ENCODE data around the gene HNRNPDL. TPM values are rescaled to one million over a fixed set of nuclear protein-coding genes. Genes with fewer than 3 reads are reported as not detected.
"Not testable (repeated sequence)": the region's sequence is repeated elsewhere in the genome, so short reads cannot be mapped to it uniquely, and the experiment has no call there.

HNRNPDL gene
- total and polyA plus RNA-seq, 2 donors (not counting 1 experiment from before 2014, with no cell fraction given) = 296 to 370 TPM

GRCh38 chr4:82397527-82397926, 32.7 kb downstream of the HNRNPDL start:
- TF ChIP-seq CTCF (IDR thresholded peaks at IDR 0.05) (no peak), EZH2 (IDR thresholded peaks at IDR 0.05; ENCODE audit: borderline replicate concordance, insufficient read depth, low read depth, low read length, poor library complexity, severe bottlenecking) (no peak)
- no peaks in the 10 kb centered on the region for H3K79me2 ChIP-seq (ENCODE audit: control insufficient read depth, insufficient read depth, low read length)
- H3K27me3 ChIP-seq (replicated peaks in 1 of 4; ENCODE audit: control extremely low read depth in 1 of 4, control insufficient read depth in 3 of 4, insufficient read depth in 4 of 4, low read length in 3 of 4) = peaks cover 0 to 2% (median 0%) of the 10 kb centered on the region in 4 experiments
- no peaks in the 10 kb centered on the region for H3K9me3 Mint-ChIP-seq (ENCODE audit: insufficient read depth)
- 100% methylated on average over 1 of the region's 3 CpGs for WGBS (ENCODE audit: insufficient coverage)
- no peak overlapping the region for H3K27ac ChIP-seq (ENCODE audit: low read length in 2 of 2)
- intact Hi-C loops (cut with micrococcal nuclease) = no loop called here
- DNase-seq (no peak), ATAC-seq (ENCODE audit: low read depth) (no peak)
- no peak overlapping the region for H3K27ac Mint-ChIP-seq
- ChIA-PET POLR2A (interaction anchor here (0.7 kb wide), 1 partner anchor 12 kb away, joined by 5 read pairs; no protein-coding TSS in a partner anchor), CTCF (interaction anchor here (0.6 to 0.8 kb wide), 4 partner anchors 8 to 344 kb away, joined by 3 to 4 read pairs (median 3); no protein-coding TSS in a partner anchor)
- no peak overlapping the region for H2AFZ ChIP-seq (ENCODE audit: insufficient read depth, low read depth, low read length, poor library complexity, severe bottlenecking)
- no peak overlapping the region for H3K4me3 Mint-ChIP-seq
- H3K9me3 ChIP-seq (ENCODE audit: control extremely low read depth in 1 of 3, control insufficient read depth in 2 of 3, insufficient read depth in 1 of 3, low read length in 2 of 3) = no peaks in the 10 kb centered on the region
- no peak overlapping the region for H3K9ac ChIP-seq (ENCODE audit: low read length)
- no peak overlapping the region for H3K4me3 ChIP-seq (ENCODE audit: control extremely low read depth in 1 of 5, extremely low read depth in 1 of 5, insufficient read depth in 1 of 5, low read depth in 2 of 5, low read length in 4 of 5)
- H3K36me3 ChIP-seq (replicated peaks in 1 of 2; ENCODE audit: control extremely low read depth in 1 of 2, control insufficient read depth in 1 of 2, extremely low read depth in 1 of 2, insufficient read depth in 2 of 2, low read length in 1 of 2) = no peaks in the 10 kb centered on the region
- no peaks in the 10 kb centered on the region for H3K27me3 Mint-ChIP-seq
- H4K20me1 ChIP-seq (ENCODE audit: control insufficient read depth, insufficient read depth, low read length, poor library complexity, severe bottlenecking) = no peaks in the 10 kb centered on the region
- peaks cover 0 to 8% of the 10 kb centered on the region in 2 donors for H3K4me1 ChIP-seq (ENCODE audit: control insufficient read depth in 2 of 2, insufficient read depth in 2 of 2, low read length in 2 of 2)
- no peak overlapping the region for H3K4me2 ChIP-seq (replicated peaks; ENCODE audit: low read depth, low read length, poor library complexity, severe bottlenecking)
- H3K4me1 Mint-ChIP-seq = peaks cover 5% of the 10 kb centered on the region

- no peak overlapping the region for H2AFZ ChIP-seq (ENCODE audit: insufficient read depth, low read depth, low read length, poor library complexity, severe bottlenecking)
- POLR2A ChIA-PET = no interaction called here
- Mint-ChIP-seq H3K9me3 (ENCODE audit: insufficient read depth) (no peaks in the 10 kb centered on the region), H3K4me3 (no peak overlapping the region), H3K27ac (no peak overlapping the region), H3K4me1 (peaks cover 5% of the 10 kb centered on the region), H3K27me3 (no peaks in the 10 kb centered on the region)
- H3K27me3 ChIP-seq (replicated peaks in 1 of 4; ENCODE audit: control extremely low read depth in 1 of 4, control insufficient read depth in 3 of 4, insufficient read depth in 4 of 4, low read length in 3 of 4) = peaks cover 0 to 2% (median 0%) of the 10 kb centered on the region in 4 experiments
- intact Hi-C loops (cut with micrococcal nuclease) = no loop called here
- ATAC-seq (ENCODE audit: low read depth) = no peak
- no peaks in the 10 kb centered on the region for H3K79me2 ChIP-seq (ENCODE audit: control insufficient read depth, insufficient read depth, low read length)
- H3K4me3 ChIP-seq (ENCODE audit: control extremely low read depth in 1 of 5, extremely low read depth in 1 of 5, insufficient read depth in 1 of 5, low read depth in 2 of 5, low read length in 4 of 5) = no peak overlapping the region
- H3K27ac ChIP-seq (ENCODE audit: low read length in 2 of 2) = no peak overlapping the region
- no peak overlapping the region for H3K4me2 ChIP-seq (replicated peaks; ENCODE audit: low read depth, low read length, poor library complexity, severe bottlenecking)
- CTCF ChIA-PET = interaction anchor here (0.6 kb wide), 1 partner anchor 35 kb away, joined by 3 read pairs; no protein-coding TSS in a partner anchor
- no peaks in the 10 kb centered on the region for H3K36me3 ChIP-seq (replicated peaks in 1 of 2; ENCODE audit: control extremely low read depth in 1 of 2, control insufficient read depth in 1 of 2, extremely low read depth in 1 of 2, insufficient read depth in 2 of 2, low read length in 1 of 2)
- H3K9ac ChIP-seq (ENCODE audit: low read length) = no peak overlapping the region
- H3K9me3 ChIP-seq (ENCODE audit: control extremely low read depth in 1 of 3, control insufficient read depth in 2 of 3, insufficient read depth in 1 of 3, low read length in 2 of 3) = no peaks in the 10 kb centered on the region
- no peaks in the 10 kb centered on the region for H4K20me1 ChIP-seq (ENCODE audit: control insufficient read depth, insufficient read depth, low read length, poor library complexity, severe bottlenecking)
- H3K4me1 ChIP-seq (ENCODE audit: control insufficient read depth in 2 of 2, insufficient read depth in 2 of 2, low read length in 2 of 2) = peaks cover 0 to 8% of the 10 kb centered on the region in 2 donors
- WGBS (ENCODE audit: insufficient coverage) = 71% methylated on average over 1 of the region's 3 CpGs
- TF ChIP-seq CTCF (IDR thresholded peaks at IDR 0.05) (no peak), EZH2 (IDR thresholded peaks at IDR 0.05; ENCODE audit: borderline replicate concordance, insufficient read depth, low read depth, low read length, poor library complexity, severe bottlenecking) (no peak)
- no peak for DNase-seq
These were observed 35.4 kb downstream of the HNRNPDL start for GRCh38 chr4:82394896-82395295.

GRCh38 chr4:82390061-82390460, 40.2 kb downstream of the HNRNPDL start:
- H3K4me3 ChIP-seq (ENCODE audit: control extremely low read depth in 1 of 5, extremely low read depth in 1 of 5, insufficient read depth in 1 of 5, low read depth in 2 of 5, low read length in 4 of 5); H3K27ac Mint-ChIP-seq; H3K27me3 ChIP-seq (replicated peaks in 1 of 4; ENCODE audit: control extremely low read depth in 1 of 4, control insufficient read depth in 3 of 4, insufficient read depth in 4 of 4, low read length in 3 of 4); H3K4me2 ChIP-seq (replicated peaks; ENCODE audit: low read depth, low read length, poor library complexity, severe bottlenecking); H3K4me1 Mint-ChIP-seq; H3K4me3 Mint-ChIP-seq; H3K27ac ChIP-seq (ENCODE audit: low read length in 2 of 2); H4K20me1 ChIP-seq (ENCODE audit: control insufficient read depth, insufficient read depth, low read length, poor library complexity, severe bottlenecking); DNase-seq; H3K9me3 Mint-ChIP-seq (ENCODE audit: insufficient read depth); H3K79me2 ChIP-seq (ENCODE audit: control insufficient read depth, insufficient read depth, low read length); H3K9me3 ChIP-seq (ENCODE audit: control extremely low read depth in 1 of 3, control insufficient read depth in 2 of 3, insufficient read depth in 1 of 3, low read length in 2 of 3); H3K27me3 Mint-ChIP-seq; ATAC-seq (ENCODE audit: low read depth); H3K9ac ChIP-seq (ENCODE audit: low read length); H3K36me3 ChIP-seq (replicated peaks in 1 of 2; ENCODE audit: control extremely low read depth in 1 of 2, control insufficient read depth in 1 of 2, extremely low read depth in 1 of 2, insufficient read depth in 2 of 2, low read length in 1 of 2); POLR2A ChIA-PET; intact Hi-C loops (cut with micrococcal nuclease); H2AFZ ChIP-seq (ENCODE audit: insufficient read depth, low read depth, low read length, poor library complexity, severe bottlenecking); H3K4me1 ChIP-seq (ENCODE audit: control insufficient read depth in 2 of 2, insufficient read depth in 2 of 2, low read length in 2 of 2): not testable (repeated sequence)
- 86% methylated on average over 1 of the region's 9 CpGs for WGBS (ENCODE audit: insufficient coverage)
- CTCF ChIA-PET = interaction anchor here (1.5 kb wide), 1 partner anchor 9 kb away, joined by 3 read pairs; no protein-coding TSS in a partner anchor

All from B cell (primary cell).